ENCODE results near the gene S100A13. TPM values are rescaled to one million over a fixed set of nuclear protein-coding genes. Genes with fewer than 3 reads are reported as not detected.

Gene S100A13
- total and polyA plus RNA-seq, 9 of the 15 experiments (the other 6 are each of a cell fraction or from before 2014, with no cell fraction given), result 41.9 to 129 (median 58.0) TPM

- peak in 1 of 2 experiments; percentile 74; a peak in 1 of 4 replicates for TF ChIP-seq TEAD1 (CRISPR knock-in tag; IDR thresholded peaks at IDR 0.05)
- TF ChIP-seq ZBTB33 (CRISPR knock-in tag; IDR thresholded peaks at IDR 0.05), result 0 out of 2 replicates have a peak, but pooled peaks have one; percentile 40
- no peak for TF ChIP-seq MED1 (CRISPR knock-in tag; IDR thresholded peaks at IDR 0.05; ENCODE audit: borderline replicate concordance)
- TF ChIP-seq BCOR (IDR thresholded peaks at IDR 0.05), result no peak; the same call in 1 of the 2 replicates
- no peak for TF ChIP-seq BRF2 (IDR thresholded peaks at IDR 0.05; ENCODE audit: borderline replicate concordance, insufficient read depth, insufficient read length)
- TF ChIP-seq ESRRB (CRISPR knock-in tag; IDR thresholded peaks at IDR 0.05; ENCODE audit: borderline replicate concordance), result no peak
- TF ChIP-seq SRSF9 (IDR thresholded peaks at IDR 0.05; ENCODE audit: borderline replicate concordance, low read depth, low read length), result no peak
- no peak for TF ChIP-seq ZC3H11A (IDR thresholded peaks at IDR 0.05; ENCODE audit: low read depth, low read length)
These were observed at the start of gene S100A13 (continued) for GRCh38 chr1:153626904-153627714.

Measured in K562 (cell line).